ENCODE results near the gene KASH5. TPM values are rescaled to one million over a fixed set of nuclear protein-coding genes. Genes with fewer than 3 reads are reported as not detected.

Gene KASH5
- total and polyA plus RNA-seq, 2 of the 4 experiments (the other 2 are of a cell fraction), result not detected

GRCh38 chr19:49427339-49427738 lies 39.3 kb downstream of the KASH5 start:
- Histone ChIP-seq H2AK5ac (ENCODE audit: low read depth, low read length) (no peak overlapping the region), H3K4ac (ENCODE audit: low read depth, low read length) (no peak overlapping the region), H3K9ac (ENCODE audit: low read depth, low read length) (no peak overlapping the region), H3K4me3 (ENCODE audit: insufficient read depth, low read depth, low read length) (no peak overlapping the region), H4K8ac (ENCODE audit: low read depth in 2 of 2, low read length in 2 of 2) (no peak overlapping the region), H2BK120ac (ENCODE audit: low read depth, low read length) (no peak overlapping the region), H2AK9ac (replicated peaks; ENCODE audit: low read depth, low read length, poor library complexity) (no peak overlapping the region), H3K4me1 (ENCODE audit: control insufficient read depth, insufficient read depth, low read length) (peaks cover 2% of the 10 kb centered on the region; the same call in 1 of the 2 replicates), H4K20me1 (ENCODE audit: insufficient read depth, low read length) (no peaks in the 10 kb centered on the region), H3K79me1 (ENCODE audit: low read depth in 1 of 2, low read length in 2 of 2) (no peaks in the 10 kb centered on the region), H3K9me1 (ENCODE audit: insufficient read depth, low read length) (no peaks in the 10 kb centered on the region), H3K36me3 (ENCODE audit: control insufficient read depth, insufficient read depth, low read length) (no peaks in the 10 kb centered on the region), H4K5ac (ENCODE audit: low read depth, low read length) (no peak overlapping the region), H3K23ac (ENCODE audit: low read depth, low read length) (no peak overlapping the region), H2AFZ (replicated peaks; ENCODE audit: low read length, poor library complexity) (peak overlapping the region; percentile 63), H3K27ac (ENCODE audit: insufficient read depth, low read length) (no peak overlapping the region), H3K14ac (replicated peaks; ENCODE audit: low read depth, low read length) (no peak overlapping the region), H2BK5ac (ENCODE audit: low read depth, low read length, poor library complexity, severe bottlenecking) (no peak overlapping the region), H2BK15ac (ENCODE audit: low read depth, low read length) (no peak overlapping the region), H4K91ac (ENCODE audit: insufficient read depth, low read depth, low read length) (no peak overlapping the region), H3K56ac (ENCODE audit: extremely low read depth, insufficient read depth, low read length) (no peak overlapping the region), H2BK20ac (ENCODE audit: low read depth, low read length) (no peak overlapping the region), H3K9me3 (ENCODE audit: control insufficient read depth, insufficient read depth, low read length) (peaks cover 10% of the 10 kb centered on the region), H3K4me2 (ENCODE audit: low read depth, low read length) (no peak overlapping the region), H3K27me3 (ENCODE audit: control insufficient read depth, insufficient read depth, low read length) (peaks cover 94% of the 10 kb centered on the region), H3K18ac (ENCODE audit: low read depth, low read length) (no peak overlapping the region)
- DNase-seq, result no peak
- dilution Hi-C loops (cut with HindIII; ENCODE audit: low sequenced_read_pairs, unreplicated experiment) (no loop called here), in situ Hi-C loops (cut with MboI; ENCODE audit: low sequenced_read_pairs) (no loop called here), intact Hi-C loops (cut with micrococcal nuclease) (no loop called here)
- BruUV-seq (replicated peaks), result no TSS peak
- ATAC-seq (ENCODE audit: low read depth), result no peak
- CTCF ChIA-PET, result no interaction called here
- TF ChIP-seq RFX5 (IDR thresholded peaks at IDR 0.05; ENCODE audit: low read depth, low read length), result no peak
- no peak for TF ChIP-seq CHD1 (IDR thresholded peaks at IDR 0.05; ENCODE audit: low read depth, low read length)
- TF ChIP-seq POLR2A (IDR thresholded peaks at IDR 0.05; ENCODE audit: low read depth, low read length), result no peak
- no peak for TF ChIP-seq CEBPB (IDR thresholded peaks at IDR 0.05; ENCODE audit: low read depth, low read length)
- TF ChIP-seq CTCF (conservative IDR thresholded peaks at IDR 0.05; ENCODE audit: low read depth, low read length), result no peak
- no peak for TF ChIP-seq BHLHE40 (IDR thresholded peaks at IDR 0.05; ENCODE audit: low read depth, low read length)
- WGBS, 2 experiments (ENCODE audit: extremely low coverage in 2 of 2, insufficient read length in 1 of 2), result no CpG with 5 or more reads among the region's 12 CpGs
- POLR2A ChIA-PET (ENCODE audit: unreplicated experiment), result no interaction called here

Data from IMR-90 (cell line).